Measurements from ENCODE around the gene DIP2C.

Gene DIP2C

GRCh38 chr10:335151-335800 lies 354.2 kb downstream of the DIP2C start:
- in situ Hi-C loops (cut with MboI; ENCODE audit: low sequenced_read_pairs, unreplicated experiment): no loop called here
- DNase-seq (ENCODE audit: low spot score): no peak
- no peak for TF ChIP-seq CTCF (IDR thresholded peaks at IDR 0.05; ENCODE audit: borderline replicate concordance, control extremely low read depth, extremely low read depth, insufficient read depth, missing control alignments)

GRCh38 chr10:331186-331585 lies 358.3 kb downstream of the DIP2C start:
- DNase-seq (ENCODE audit: low spot score): no peak
- in situ Hi-C loops (cut with MboI; ENCODE audit: low sequenced_read_pairs, unreplicated experiment): no loop called here
- no peak for TF ChIP-seq CTCF (IDR thresholded peaks at IDR 0.05; ENCODE audit: borderline replicate concordance, control extremely low read depth, extremely low read depth, insufficient read depth, missing control alignments)

GRCh38 chr10:329361-330099 lies 359.9 kb downstream of the DIP2C start:
- DNase-seq (ENCODE audit: low spot score): no peak
- TF ChIP-seq CTCF (IDR thresholded peaks at IDR 0.05; ENCODE audit: borderline replicate concordance, control extremely low read depth, extremely low read depth, insufficient read depth, missing control alignments): no peak
- in situ Hi-C loops (cut with MboI; ENCODE audit: low sequenced_read_pairs, unreplicated experiment): no loop called here

GRCh38 chr10:327889-328852 lies 361.3 kb downstream of the DIP2C start:
- no peak for DNase-seq (ENCODE audit: low spot score)
- in situ Hi-C loops (cut with MboI; ENCODE audit: low sequenced_read_pairs, unreplicated experiment): no loop called here

GRCh38 chr10:326894-327635 lies 362.4 kb downstream of the DIP2C start:
- no peak for DNase-seq (ENCODE audit: low spot score)
- TF ChIP-seq CTCF (IDR thresholded peaks at IDR 0.05; ENCODE audit: borderline replicate concordance, control extremely low read depth, extremely low read depth, insufficient read depth, missing control alignments): no peak
- in situ Hi-C loops (cut with MboI; ENCODE audit: low sequenced_read_pairs, unreplicated experiment): no loop called here

More at GRCh38 chr10:327889-328852, 361.3 kb downstream of the DIP2C start:
- TF ChIP-seq CTCF (IDR thresholded peaks at IDR 0.05; ENCODE audit: borderline replicate concordance, control extremely low read depth, extremely low read depth, insufficient read depth, missing control alignments): no peak

- in situ Hi-C loops (cut with MboI; ENCODE audit: low sequenced_read_pairs, unreplicated experiment): no loop called here
- DNase-seq (ENCODE audit: low spot score): no peak
- no peak for TF ChIP-seq CTCF (IDR thresholded peaks at IDR 0.05; ENCODE audit: borderline replicate concordance, control extremely low read depth, extremely low read depth, insufficient read depth, missing control alignments)
Measured at GRCh38 chr10:326350-326749, 363.1 kb downstream of the DIP2C start.

All from GM13976 (cell line).